ENCODE results near the gene KLHL5. TPM values are rescaled to one million over a fixed set of nuclear protein-coding genes. Genes with fewer than 3 reads are reported as not detected.

KLHL5 gene
- total RNA-seq, 2 experiments from 2014 or later: 34.4 to 59.8 TPM

DNA sequence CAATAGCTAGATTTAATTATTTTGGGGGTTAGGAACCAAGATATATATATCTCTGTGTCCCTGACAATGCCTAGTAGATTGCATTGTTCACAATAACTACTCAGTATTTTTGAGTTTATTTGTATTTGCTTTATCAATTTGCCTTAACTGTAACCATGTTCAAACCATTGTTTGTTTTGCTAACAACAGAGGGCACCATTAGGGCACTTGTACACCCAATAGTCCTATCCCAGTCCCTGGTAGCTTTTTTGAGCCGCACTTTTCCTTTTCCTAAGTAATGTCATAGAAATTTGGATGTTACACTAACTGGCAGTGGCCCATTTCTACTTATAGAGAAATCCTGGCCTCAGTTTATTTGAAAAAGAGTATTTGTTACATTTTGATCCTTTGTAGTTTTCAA is 575 bp upstream of the KLHL5 start:
- BruUV-seq (replicated peaks): no TSS peak
- ChIA-PET POLR2A (interaction anchor here (0.5 to 1.6 kb wide), 3 partner anchors 10 to 393 kb away, joined by 3 to 4 read pairs (median 4); no protein-coding TSS in a partner anchor), CTCF (ENCODE audit: unreplicated experiment) (no interaction called here)
- no peaks in the 10 kb centered on the region for H3K9me2 ChIP-seq (ENCODE audit: insufficient read depth, low read length)
- TF ChIP-seq, protein P1, sequence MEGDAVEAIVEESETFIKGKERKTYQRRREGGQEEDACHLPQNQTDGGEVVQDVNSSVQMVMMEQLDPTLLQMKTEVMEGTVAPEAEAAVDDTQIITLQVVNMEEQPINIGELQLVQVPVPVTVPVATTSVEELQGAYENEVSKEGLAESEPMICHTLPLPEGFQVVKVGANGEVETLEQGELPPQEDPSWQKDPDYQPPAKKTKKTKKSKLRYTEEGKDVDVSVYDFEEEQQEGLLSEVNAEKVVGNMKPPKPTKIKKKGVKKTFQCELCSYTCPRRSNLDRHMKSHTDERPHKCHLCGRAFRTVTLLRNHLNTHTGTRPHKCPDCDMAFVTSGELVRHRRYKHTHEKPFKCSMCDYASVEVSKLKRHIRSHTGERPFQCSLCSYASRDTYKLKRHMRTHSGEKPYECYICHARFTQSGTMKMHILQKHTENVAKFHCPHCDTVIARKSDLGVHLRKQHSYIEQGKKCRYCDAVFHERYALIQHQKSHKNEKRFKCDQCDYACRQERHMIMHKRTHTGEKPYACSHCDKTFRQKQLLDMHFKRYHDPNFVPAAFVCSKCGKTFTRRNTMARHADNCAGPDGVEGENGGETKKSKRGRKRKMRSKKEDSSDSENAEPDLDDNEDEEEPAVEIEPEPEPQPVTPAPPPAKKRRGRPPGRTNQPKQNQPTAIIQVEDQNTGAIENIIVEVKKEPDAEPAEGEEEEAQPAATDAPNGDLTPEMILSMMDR (conservative IDR thresholded peaks at IDR 0.05; ENCODE audit: low read length): peak; percentile 50; the same call in 1 of the 2 replicates
- no peak for TF ChIP-seq EZH2phosphoT487 (IDR thresholded peaks at IDR 0.05; ENCODE audit: borderline replicate concordance, low read depth, low read length)
- DNase-seq (ENCODE audit: low spot score): no peak
- intact Hi-C loops (cut with micrococcal nuclease; ENCODE audit: unreplicated experiment): no loop called here
- H2AFZ ChIP-seq (ENCODE audit: low read length): no peak overlapping the region
- H4K20me1 ChIP-seq (ENCODE audit: insufficient read depth, low read length): no peaks in the 10 kb centered on the region
- no peaks in the 10 kb centered on the region for H3K9me3 ChIP-seq (ENCODE audit: low read length)
- peaks cover 37% of the 10 kb centered on the region; the same call in 1 of the 2 replicates for H3K79me2 ChIP-seq (ENCODE audit: insufficient read depth, low read depth, low read length)
- H3K4me3 ChIP-seq (ENCODE audit: low read depth, low read length, poor library complexity, severe bottlenecking): no peak overlapping the region
- no peaks in the 10 kb centered on the region for H3K36me3 ChIP-seq (ENCODE audit: insufficient read depth, low read length)
- H3K4me1 ChIP-seq (ENCODE audit: insufficient read depth, low read length, poor library complexity, severe bottlenecking): no peaks in the 10 kb centered on the region
- no peak overlapping the region for H3K27ac ChIP-seq (ENCODE audit: low read depth, low read length, poor library complexity, severe bottlenecking)
- H3K4me2 ChIP-seq (ENCODE audit: low read length): no peak overlapping the region

DNA sequence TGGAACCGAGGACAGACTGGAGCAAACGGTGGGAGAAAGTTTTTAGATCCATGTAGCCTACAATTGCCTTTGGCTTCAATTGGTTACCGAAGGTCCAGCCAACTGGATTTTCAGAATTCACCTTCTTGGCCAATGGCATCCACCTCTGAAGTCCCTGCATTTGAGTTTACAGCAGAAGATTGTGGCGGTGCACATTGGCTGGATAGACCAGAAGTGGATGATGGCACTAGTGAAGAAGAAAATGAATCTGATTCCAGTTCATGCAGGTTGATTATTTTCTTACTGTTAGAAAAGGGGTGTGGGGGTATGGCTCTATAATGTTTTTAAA is 702 bp downstream of the KLHL5 start:
- H3K9me2 ChIP-seq (ENCODE audit: insufficient read depth, low read length): no peaks in the 10 kb centered on the region
- H3K27ac ChIP-seq (ENCODE audit: low read depth, low read length, poor library complexity, severe bottlenecking): no peak overlapping the region
- BruUV-seq (replicated peaks): no TSS peak
- no peak overlapping the region for H3K4me2 ChIP-seq (ENCODE audit: low read length)
- intact Hi-C loops (cut with micrococcal nuclease; ENCODE audit: unreplicated experiment): no loop called here
- POLR2A ChIA-PET: interaction anchor here (0.6 to 0.8 kb wide), 2 partner anchors 9 to 43 kb away, joined by 3 read pairs; no protein-coding TSS in a partner anchor
- CTCF ChIA-PET (ENCODE audit: unreplicated experiment): no interaction called here
- H3K36me3 ChIP-seq (ENCODE audit: insufficient read depth, low read length): no peaks in the 10 kb centered on the region
- H3K9me3 ChIP-seq (ENCODE audit: low read length): no peaks in the 10 kb centered on the region
- no peak overlapping the region for H2AFZ ChIP-seq (ENCODE audit: low read length)
- H3K4me1 ChIP-seq (ENCODE audit: insufficient read depth, low read length, poor library complexity, severe bottlenecking): no peaks in the 10 kb centered on the region
- TF ChIP-seq, protein P1 (conservative IDR thresholded peaks at IDR 0.05; ENCODE audit: low read length): no peak
- TF ChIP-seq EZH2phosphoT487 (IDR thresholded peaks at IDR 0.05; ENCODE audit: borderline replicate concordance, low read depth, low read length): no peak
- H3K79me2 ChIP-seq (ENCODE audit: insufficient read depth, low read depth, low read length): peaks cover 24% of the 10 kb centered on the region; the same call in 1 of the 2 replicates
- DNase-seq (ENCODE audit: low spot score): no peak
- no peak overlapping the region for H3K4me3 ChIP-seq (ENCODE audit: low read depth, low read length, poor library complexity, severe bottlenecking)
- no peaks in the 10 kb centered on the region for H4K20me1 ChIP-seq (ENCODE audit: insufficient read depth, low read length)

DNA sequence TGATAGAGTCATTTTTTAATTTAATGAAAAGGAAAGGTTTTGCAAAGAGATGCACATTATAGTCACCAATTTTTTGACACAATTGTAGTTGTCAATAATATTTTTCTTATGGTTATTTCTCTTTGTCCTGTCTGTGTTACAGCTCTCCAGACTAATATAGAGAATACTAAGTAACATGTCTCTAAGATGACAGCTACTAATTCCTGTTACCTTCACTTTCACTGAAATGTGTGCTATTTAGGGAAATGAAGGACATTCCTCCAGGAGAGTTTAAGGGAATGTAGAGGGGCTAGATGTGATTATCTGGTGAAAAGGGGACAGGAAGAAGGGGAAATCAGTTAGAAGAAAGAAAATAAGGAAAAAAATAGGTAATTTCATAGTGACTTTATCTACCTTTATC is 1.4 kb downstream of the KLHL5 start:
- peaks cover 17% of the 10 kb centered on the region; the same call in 1 of the 2 replicates for H3K79me2 ChIP-seq (ENCODE audit: insufficient read depth, low read depth, low read length)
- H3K4me2 ChIP-seq (ENCODE audit: low read length): no peak overlapping the region
- H2AFZ ChIP-seq (ENCODE audit: low read length): no peak overlapping the region
- no peaks in the 10 kb centered on the region for H4K20me1 ChIP-seq (ENCODE audit: insufficient read depth, low read length)
- ChIA-PET CTCF (ENCODE audit: unreplicated experiment) (no interaction called here), POLR2A (interaction anchor here (0.6 to 0.8 kb wide), 2 partner anchors 8 to 332 kb away, joined by 3 to 4 read pairs; no protein-coding TSS in a partner anchor)
- H3K27ac ChIP-seq (ENCODE audit: low read depth, low read length, poor library complexity, severe bottlenecking): no peak overlapping the region
- no peak overlapping the region for H3K4me3 ChIP-seq (ENCODE audit: low read depth, low read length, poor library complexity, severe bottlenecking)
- H3K36me3 ChIP-seq (ENCODE audit: insufficient read depth, low read length): no peaks in the 10 kb centered on the region
- intact Hi-C loops (cut with micrococcal nuclease; ENCODE audit: unreplicated experiment): no loop called here
- DNase-seq (ENCODE audit: low spot score): no peak
- H3K9me3 ChIP-seq (ENCODE audit: low read length): no peaks in the 10 kb centered on the region
- H3K9me2 ChIP-seq (ENCODE audit: insufficient read depth, low read length): no peaks in the 10 kb centered on the region
- no TSS peak for BruUV-seq (replicated peaks)
- no peaks in the 10 kb centered on the region for H3K4me1 ChIP-seq (ENCODE audit: insufficient read depth, low read length, poor library complexity, severe bottlenecking)
- TF ChIP-seq EZH2phosphoT487 (IDR thresholded peaks at IDR 0.05; ENCODE audit: borderline replicate concordance, low read depth, low read length): no peak
- TF ChIP-seq, protein P1 (conservative IDR thresholded peaks at IDR 0.05; ENCODE audit: low read length): no peak

All from OCI-LY7 (cell line).